Hepatocyte (in vitro differentiated cells): Measurements from ENCODE around the gene POU2F1.

ENCODE experiments used
- CTCF ChIP-seq: fragments of 200-600 bp; sonication (generic); IDR thresholded peaks from 2 replicates; pipeline ENCODE4 v1.5.1; 2016; ENCODE audit warnings: antibody characterized with exemption, mild to moderate bottlenecking; ENCODE audit not compliant: poor library complexity
- EZH2 ChIP-seq: fragments of 200-600 bp; sonication (generic); IDR thresholded peaks from 2 replicates; pipeline ENCODE4 v1.6.1; 2016; ENCODE audit warnings: antibody characterized with exemption, mild to moderate bottlenecking, borderline replicate concordance

- TF ChIP-seq EZH2 (no peak), CTCF (no peak)
Observed at GRCh38 chr1:167328306-167328815, 107.7 kb downstream of the POU2F1 start.
